HCT116 (cell line): ENCODE measurements around the gene MYO16. TPM values are rescaled to one million over a fixed set of nuclear protein-coding genes. Genes with fewer than 3 reads are reported as not detected.

Experiments
- ATAC-seq: fragments of 200-7000 bp; cut with Tn5 transposase; 2 replicates; pipeline ENCODE4 v1.9.1; 2020; ENCODE audit warnings: mild to moderate bottlenecking, moderate library complexity
- BruUV-seq: library from RNA; stranded (reverse); fragments of 400-500 nt; replicated peaks from 2 replicates; lab custom pipeline; 2021; lab: Mats Ljungman, UMichigan
- CTCF ChIA-PET: fragments of 300-600 bp; sonication (Branson Sonifier 250); formaldehyde crosslinking; loops from one replicate; lab custom pipeline; 2021; ENCODE audit warnings: antibody characterized with exemption; lab: Charles Lee
- POLR2A ChIA-PET: fragments of 300-600, 350-600 bp; sonication (Branson Sonifier 250); formaldehyde crosslinking; loops from one replicate; lab custom pipeline; 2021; ENCODE audit warnings: antibody characterized with exemption; lab: Charles Lee
- RAD21 ChIA-PET, 2 experiments: fragments of 300-600 bp; sonication (Branson Sonifier 250); formaldehyde crosslinking; loops; one replicate each; lab custom pipeline; 2023; ENCODE audit warnings: low total read pairs in 2 of 2; ENCODE audit not compliant: uncharacterized antibody in 2 of 2, unreplicated experiment in 2 of 2, low non-redundant PET in 1 of 2; lab: Charles Lee
- DNase-seq: peaks from one replicate; pipeline ENCODE4 v3.0.0-alpha.2; 2010; ENCODE audit warnings: low read depth, low spot score
- H2AFZ ChIP-seq: fragments of 200-600 bp; shearing (Covaris generic), sonication (generic); 2 replicates; pipeline ENCODE4 v1.6.1; 2017; ENCODE audit warnings: low read depth, mixed run types, mixed read lengths, antibody characterized with exemption, low read length; ENCODE audit not compliant: poor library complexity, severe bottlenecking
- H3K27ac ChIP-seq: 2 replicates; pipeline ENCODE4 v1.5.1; 2012; ENCODE audit warnings: low read depth, low read length
- H3K27me3 ChIP-seq: fragments of 200-600 bp; sonication (generic); 2 replicates; pipeline ENCODE4 v1.6.1; 2016; ENCODE audit warnings: mixed run types, low read length, mixed read lengths; ENCODE audit not compliant: insufficient read depth
- H3K36me3 ChIP-seq, 2 experiments: fragments of 200-500 bp in 1 of 2; fragments of 200-600 bp in 1 of 2; sonication (Bioruptor generic) in 1 of 2; sonication (generic) in 1 of 2; 2 replicates each; pipeline versions ENCODE4 v1.5.1 to v1.6.1; 2014 to 2016; ENCODE audit warnings: low read length in 2 of 2, inconsistent platforms in 1 of 2, mixed read lengths in 1 of 2, mixed run types in 1 of 2; ENCODE audit not compliant: insufficient read depth in 2 of 2, control insufficient read depth in 1 of 2
- H3K4me1 ChIP-seq, 2 experiments: fragments of 200-600 bp in 1 of 2; sonication (generic) in 1 of 2; 2 replicates each; pipeline versions ENCODE4 v1.5.1 to v1.6.1; 2012 to 2017; ENCODE audit warnings: low read length in 2 of 2, inconsistent platforms in 1 of 2, mild to moderate bottlenecking in 1 of 2, mixed read lengths in 1 of 2, mixed run types in 1 of 2, moderate library complexity in 1 of 2; ENCODE audit not compliant: insufficient read depth in 2 of 2, control insufficient read depth in 1 of 2
- H3K4me2 ChIP-seq: fragments of 200-600 bp; sonication (generic); 2 replicates; pipeline ENCODE4 v1.6.1; 2017; ENCODE audit warnings: mixed run types, low read length, mixed read lengths
- H3K4me3 ChIP-seq, 2 experiments: fragments of 200-600 bp in 1 of 2; sonication (generic) in 1 of 2; replicated peaks in 1 of 2; 2 replicates each; pipeline ENCODE4 v1.5.1; 2011 to 2016; ENCODE audit warnings: low read length in 2 of 2, control low read depth in 1 of 2, low read depth in 1 of 2, mild to moderate bottlenecking in 1 of 2, mixed read lengths in 1 of 2, mixed run types in 1 of 2
- H3K79me2 ChIP-seq: fragments of 200-600 bp; sonication (generic); 2 replicates; pipeline ENCODE4 v1.6.1; 2017; ENCODE audit warnings: mild to moderate bottlenecking, mixed run types, low read length, moderate library complexity, mixed read lengths; ENCODE audit not compliant: insufficient read depth
- H3K9ac ChIP-seq: fragments of 200-600 bp; sonication (generic); 2 replicates; pipeline ENCODE4 v1.6.1; 2016; ENCODE audit warnings: low read length, mixed read lengths
- H3K9me2 ChIP-seq: fragments of 200-600 bp; sonication (generic), shearing (Covaris generic); 2 replicates; pipeline ENCODE4 v1.6.1; 2017; ENCODE audit warnings: mixed run types, mild to moderate bottlenecking, moderate library complexity; ENCODE audit not compliant: insufficient read depth
- H3K9me3 ChIP-seq, 2 experiments: fragments of 200-500 bp in 1 of 2; fragments of 200-600 bp in 1 of 2; sonication (Bioruptor generic) in 1 of 2; sonication (generic) in 1 of 2; 2 replicates each; pipeline ENCODE4 v1.6.1; 2014 to 2017; ENCODE audit warnings: low read length in 2 of 2, mixed read lengths in 2 of 2, inconsistent platforms in 1 of 2, low read depth in 1 of 2, mild to moderate bottlenecking in 1 of 2, mixed run types in 1 of 2, moderate library complexity in 1 of 2; ENCODE audit not compliant: control insufficient read depth in 1 of 2, insufficient read depth in 1 of 2
- H4K20me1 ChIP-seq: fragments of 200-600 bp; sonication (generic), shearing (Covaris generic); 2 replicates; pipeline ENCODE4 v1.6.1; 2017; ENCODE audit warnings: mixed run types, mild to moderate bottlenecking, moderate library complexity; ENCODE audit not compliant: insufficient read depth
- EGR1 ChIP-seq: IDR thresholded peaks from 2 replicates; pipeline ENCODE4 v1.6.1; 2012; ENCODE audit warnings: low read depth
- EZH2 ChIP-seq: fragments of 200-600 bp; sonication (generic); IDR thresholded peaks from 2 replicates; pipeline ENCODE4 v1.6.1; 2017; ENCODE audit warnings: antibody characterized with exemption, mixed run types
- EZH2phosphoT487 ChIP-seq: fragments of 200-600 bp; IDR thresholded peaks from 2 replicates; pipeline ENCODE4 v1.6.1; 2018; ENCODE audit warnings: antibody characterized with exemption, borderline replicate concordance
- FOSL1 ChIP-seq: IDR thresholded peaks from 2 replicates; pipeline ENCODE4 v1.6.1; 2012; ENCODE audit warnings: low read depth
- MAX ChIP-seq: IDR thresholded peaks from 2 replicates; pipeline ENCODE4 v1.6.1; 2012
- POLR2A ChIP-seq: IDR thresholded peaks from 2 replicates; pipeline ENCODE4 v1.7.0; 2011; ENCODE audit warnings: borderline replicate concordance; ENCODE audit not compliant: insufficient read depth, insufficient read length; ENCODE audit errors: extremely low read depth
- POLR2AphosphoS5 ChIP-seq: IDR thresholded peaks from 2 replicates; pipeline ENCODE4 v1.6.1; 2011; ENCODE audit warnings: mild to moderate bottlenecking, low read depth, low read length, moderate library complexity
- RAD21 ChIP-seq: IDR thresholded peaks from 2 replicates; pipeline ENCODE4 v1.6.1; 2012; ENCODE audit warnings: low read depth, mild to moderate bottlenecking
- SIN3A ChIP-seq: IDR thresholded peaks from 2 replicates; pipeline ENCODE4 v1.6.1; 2012; ENCODE audit warnings: low read depth
- SP1 ChIP-seq: IDR thresholded peaks from 2 replicates; pipeline ENCODE4 v1.6.1; 2012; ENCODE audit warnings: low read depth
- SRF ChIP-seq: IDR thresholded peaks from 2 replicates; pipeline ENCODE4 v1.6.1; 2012; ENCODE audit warnings: low read depth
- YY1 ChIP-seq: IDR thresholded peaks from 2 replicates; pipeline ENCODE4 v1.6.1; 2011; ENCODE audit warnings: low read length, low read depth, moderate library complexity, mild to moderate bottlenecking; ENCODE audit not compliant: insufficient replicate concordance; ENCODE audit errors: extremely low read depth
- ZBTB33 ChIP-seq: IDR thresholded peaks from 2 replicates; pipeline ENCODE4 v1.6.1; 2011; ENCODE audit warnings: mild to moderate bottlenecking, low read length, moderate library complexity; ENCODE audit not compliant: insufficient replicate concordance; ENCODE audit errors: extremely low read depth
- ZFX ChIP-seq: fragments of 450-650 bp; IDR thresholded peaks from 2 replicates; pipeline ENCODE4 v1.6.1; 2017
- intact Hi-C: fragments of 100-400 bp; cut with micrococcal nuclease; formaldehyde crosslinking; loops from 2 replicates; pipeline ENCODE4 v1.10.0; 2022
- total RNA-seq: library from RNA; stranded (reverse); gene quantifications from one replicate; pipeline ENCODE4 v1.2.1, GENCODE V29; 2021; ENCODE audit not compliant: unreplicated experiment

MYO16 gene
- total RNA-seq, 1 experiment from 2014 or later, result 0.07 TPM

GRCh38 chr13:109226631-109227030 lies 597.2 kb downstream of the MYO16 start:
- no peak for DNase-seq
- Histone ChIP-seq H2AFZ (no peak overlapping the region), H3K27me3 (no peaks in the 10 kb centered on the region), H3K36me3 (no peaks in the 10 kb centered on the region), H3K9me3 (peaks cover 0 to 10% of the 10 kb centered on the region in 2 experiments; a peak in 1 of 4 replicates), H3K9ac (no peak overlapping the region), H3K27ac (no peak overlapping the region), H3K9me2 (no peaks in the 10 kb centered on the region)
- ATAC-seq, result no peak
- intact Hi-C loops, result no loop called here
- CTCF ChIA-PET, result no interaction called here
- POLR2A ChIA-PET, result no interaction called here
- RAD21 ChIA-PET, result no interaction called here
- no TSS peak for BruUV-seq
- TF ChIP-seq MAX (no peak), EGR1 (no peak), FOSL1 (no peak), SIN3A (no peak), POLR2AphosphoS5 (no peak), EZH2phosphoT487 (no peak), ZFX (no peak), YY1 (no peak), SP1 (no peak), SRF (no peak), ZBTB33 (no peak), EZH2 (no peak), POLR2A (no peak), RAD21 (no peak)
- TF ChIP-seq, all 23 proteins: peak for 0
- no peaks in the 10 kb centered on the region for H4K20me1 ChIP-seq
- H3K79me2 ChIP-seq, result no peaks in the 10 kb centered on the region
- H3K4me1 ChIP-seq, result no peaks in the 10 kb centered on the region
- no peak overlapping the region for H3K4me2 ChIP-seq
- H3K4me3 ChIP-seq, result no peak overlapping the region
